ENCODE measurements around the gene PLEKHA7.

GRCh38 chr11:16893456-16894066 is 120.7 kb downstream of the PLEKHA7 start:
- TF ChIP-seq CTCF (conservative IDR thresholded peaks at IDR 0.05) (no peak), ZFX (IDR thresholded peaks at IDR 0.05) (no peak)
